ENCODE data around the gene SHMT2. TPM values are rescaled to one million over a fixed set of nuclear protein-coding genes. Genes with fewer than 3 reads are reported as not detected.

The SHMT2 gene
- polyA plus RNA-seq, 2 donors: 19.8 to 69.5 TPM

- Histone ChIP-seq H3K36me3 (ENCODE audit: control insufficient read depth in 2 of 2, insufficient read depth in 2 of 2, low read length in 1 of 2) (peaks cover 4 to 87% of the 10 kb centered on the region in 2 donors), H3K27me3 (ENCODE audit: control insufficient read depth in 1 of 2, insufficient read depth in 2 of 2, low read length in 2 of 2) (no peaks in the 10 kb centered on the region), H3K4me1 (ENCODE audit: control insufficient read depth in 2 of 2, insufficient read depth in 2 of 2, low read length in 1 of 2) (no peaks in the 10 kb centered on the region), H3K27ac (ENCODE audit: low read depth in 2 of 2, low read length in 1 of 2) (no peak overlapping the region), H3K9me3 (ENCODE audit: control insufficient read depth in 2 of 2, insufficient read depth in 1 of 2, low read depth in 1 of 2, low read length in 1 of 2) (peaks cover 0 to 2% of the 10 kb centered on the region in 2 donors), H3K4me3 (ENCODE audit: low read depth in 1 of 2, low read length in 2 of 2) (no peak overlapping the region)
- WGBS, 2 donors: 83% methylated on average over 11 of the region's 11 CpGs
Observed at GRCh38 chr12:57203791-57204190, 25.7 kb upstream of the SHMT2 start.

DNA sequence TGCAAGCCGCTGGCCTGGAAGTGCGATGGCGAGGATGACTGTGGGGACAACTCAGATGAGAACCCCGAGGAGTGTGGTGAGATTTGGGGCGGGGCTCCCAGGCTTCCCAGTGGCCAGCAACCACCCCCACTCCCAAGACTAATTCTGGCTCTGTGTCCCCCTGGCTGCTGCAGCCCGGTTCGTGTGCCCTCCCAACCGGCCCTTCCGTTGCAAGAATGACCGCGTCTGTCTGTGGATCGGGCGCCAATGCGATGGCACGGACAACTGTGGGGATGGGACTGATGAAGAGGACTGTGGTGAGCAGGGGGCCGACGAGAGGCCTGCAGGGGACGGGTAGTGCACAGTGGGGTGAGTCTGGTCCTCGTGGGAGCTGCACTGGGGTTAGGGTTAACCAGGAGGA is 25.1 kb upstream of the SHMT2 start:
- Histone ChIP-seq H3K4me1 (ENCODE audit: control insufficient read depth in 2 of 2, insufficient read depth in 2 of 2, low read length in 1 of 2) (no peaks in the 10 kb centered on the region), H3K27ac (ENCODE audit: low read depth in 2 of 2, low read length in 1 of 2) (no peak overlapping the region), H3K27me3 (ENCODE audit: control insufficient read depth in 1 of 2, insufficient read depth in 2 of 2, low read length in 2 of 2) (no peaks in the 10 kb centered on the region), H3K36me3 (ENCODE audit: control insufficient read depth in 2 of 2, insufficient read depth in 2 of 2, low read length in 1 of 2) (peaks cover 4 to 86% of the 10 kb centered on the region in 2 donors), H3K4me3 (ENCODE audit: low read depth in 1 of 2, low read length in 2 of 2) (no peak overlapping the region), H3K9me3 (ENCODE audit: control insufficient read depth in 2 of 2, insufficient read depth in 1 of 2, low read depth in 1 of 2, low read length in 1 of 2) (peaks cover 0 to 2% of the 10 kb centered on the region in 2 donors)
- 86 to 89% methylated on average over 19 of the region's 19 CpGs for WGBS, 2 donors

- peaks cover 4 to 87% of the 10 kb centered on the region in 2 donors for H3K36me3 ChIP-seq (ENCODE audit: control insufficient read depth in 2 of 2, insufficient read depth in 2 of 2, low read length in 1 of 2)
- no peak overlapping the region for H3K4me3 ChIP-seq (ENCODE audit: low read depth in 1 of 2, low read length in 2 of 2)
- H3K27me3 ChIP-seq (ENCODE audit: control insufficient read depth in 1 of 2, insufficient read depth in 2 of 2, low read length in 2 of 2): no peaks in the 10 kb centered on the region
- no peak overlapping the region for H3K27ac ChIP-seq (ENCODE audit: low read depth in 2 of 2, low read length in 1 of 2)
- WGBS, 2 donors: 93 to 95% methylated on average over 26 of the region's 26 CpGs
- H3K9me3 ChIP-seq (ENCODE audit: control insufficient read depth in 2 of 2, insufficient read depth in 1 of 2, low read depth in 1 of 2, low read length in 1 of 2): peaks cover 0 to 2% of the 10 kb centered on the region in 2 donors
- no peaks in the 10 kb centered on the region for H3K4me1 ChIP-seq (ENCODE audit: control insufficient read depth in 2 of 2, insufficient read depth in 2 of 2, low read length in 1 of 2)
Observed at GRCh38 chr12:57205186-57205585, 24.3 kb upstream of the SHMT2 start.

DNA sequence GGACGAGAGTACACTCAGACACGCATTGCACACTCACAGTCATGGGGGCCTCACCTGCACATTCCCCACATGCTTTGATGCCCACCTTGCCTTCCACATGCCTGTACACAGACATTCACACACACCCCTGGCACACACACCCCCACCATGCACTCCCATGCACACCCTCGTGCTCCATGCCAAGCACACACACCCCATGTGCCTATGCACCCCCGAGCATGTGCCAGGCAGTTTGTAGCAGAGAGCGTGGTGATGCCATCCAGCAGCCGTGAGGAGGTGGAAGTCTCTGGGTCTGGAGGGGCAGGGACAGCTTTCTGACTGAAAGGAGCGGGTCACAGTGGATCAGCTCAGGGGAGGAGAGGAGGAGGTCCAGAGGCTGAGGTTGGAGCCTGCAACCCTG is 23.6 kb upstream of the SHMT2 start:
- H3K4me1 ChIP-seq (ENCODE audit: control insufficient read depth in 2 of 2, insufficient read depth in 2 of 2, low read length in 1 of 2): no peaks in the 10 kb centered on the region
- no peak overlapping the region for H3K27ac ChIP-seq (ENCODE audit: low read depth in 2 of 2, low read length in 1 of 2)
- peaks cover 0 to 2% of the 10 kb centered on the region in 2 donors for H3K9me3 ChIP-seq (ENCODE audit: control insufficient read depth in 2 of 2, insufficient read depth in 1 of 2, low read depth in 1 of 2, low read length in 1 of 2)
- H3K4me3 ChIP-seq (ENCODE audit: low read depth in 1 of 2, low read length in 2 of 2): no peak overlapping the region
- 78 to 82% methylated on average over 6 to 7 of the region's 7 CpGs for WGBS, 2 donors
- H3K36me3 ChIP-seq (ENCODE audit: control insufficient read depth in 2 of 2, insufficient read depth in 2 of 2, low read length in 1 of 2): peaks cover 4 to 86% of the 10 kb centered on the region in 2 donors
- H3K27me3 ChIP-seq (ENCODE audit: control insufficient read depth in 1 of 2, insufficient read depth in 2 of 2, low read length in 2 of 2): no peaks in the 10 kb centered on the region

DNA sequence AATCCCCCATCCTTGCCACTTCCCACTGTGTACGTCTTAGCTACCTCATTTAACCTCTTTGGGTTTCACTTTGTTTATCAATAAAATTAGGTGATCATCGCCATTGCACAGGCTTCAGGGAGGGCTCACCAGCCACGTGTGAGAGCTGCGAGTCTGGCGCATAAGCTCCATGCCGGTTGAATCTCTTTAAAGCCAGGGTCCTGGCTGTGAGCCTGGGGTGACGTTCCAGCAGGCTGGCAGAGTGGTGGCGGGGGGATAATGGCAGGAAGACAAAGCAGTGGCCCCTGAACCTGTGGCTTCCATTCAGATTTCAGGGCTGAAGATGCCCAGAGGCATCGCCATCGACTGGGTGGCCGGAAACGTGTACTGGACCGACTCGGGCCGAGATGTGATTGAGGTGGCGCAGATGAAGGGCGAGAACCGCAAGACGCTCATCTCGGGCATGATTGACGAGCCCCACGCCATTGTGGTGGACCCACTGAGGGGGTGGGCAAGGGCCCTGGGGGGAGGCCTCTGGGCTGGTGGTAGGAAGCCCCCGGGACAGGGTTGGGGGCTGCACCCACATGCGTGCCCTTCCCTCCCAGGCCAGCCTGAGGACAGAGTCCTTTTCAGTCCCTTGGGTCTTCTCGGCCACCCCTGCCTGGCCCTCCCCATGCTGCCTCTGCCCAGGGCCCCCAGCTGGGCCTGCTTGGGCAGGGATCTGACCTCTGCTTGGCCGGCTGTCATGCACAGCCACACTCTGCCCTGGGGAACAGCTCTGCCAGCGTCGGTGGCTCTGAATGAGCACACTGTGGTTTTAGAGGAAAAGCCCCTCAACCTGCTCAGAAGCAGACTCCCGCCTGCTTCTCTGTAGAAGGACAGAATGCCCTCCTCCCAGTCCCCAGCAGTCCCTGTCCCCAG is 21.5 kb upstream of the SHMT2 start:
- no peaks in the 10 kb centered on the region for H3K27me3 ChIP-seq (ENCODE audit: control insufficient read depth in 1 of 2, insufficient read depth in 2 of 2, low read length in 2 of 2)
- peaks cover 0 to 2% of the 10 kb centered on the region in 2 donors for H3K9me3 ChIP-seq (ENCODE audit: control insufficient read depth in 2 of 2, insufficient read depth in 1 of 2, low read depth in 1 of 2, low read length in 1 of 2)
- no peaks in the 10 kb centered on the region for H3K4me1 ChIP-seq (ENCODE audit: control insufficient read depth in 2 of 2, insufficient read depth in 2 of 2, low read length in 1 of 2)
- H3K36me3 ChIP-seq (ENCODE audit: control insufficient read depth in 2 of 2, insufficient read depth in 2 of 2, low read length in 1 of 2): peaks cover 3 to 82% of the 10 kb centered on the region in 2 donors
- 84 to 87% methylated on average over 28 to 29 of the region's 29 CpGs for WGBS, 2 donors
- no peak overlapping the region for H3K27ac ChIP-seq (ENCODE audit: low read depth in 2 of 2, low read length in 1 of 2)
- H3K4me3 ChIP-seq (ENCODE audit: low read depth in 1 of 2, low read length in 2 of 2): no peak overlapping the region

GRCh38 chr12:57208631-57209282 is 20.8 kb upstream of the SHMT2 start:
- no peaks in the 10 kb centered on the region for H3K9me3 ChIP-seq (ENCODE audit: control insufficient read depth in 2 of 2, insufficient read depth in 1 of 2, low read depth in 1 of 2, low read length in 1 of 2)
- H3K4me1 ChIP-seq (ENCODE audit: control insufficient read depth in 2 of 2, insufficient read depth in 2 of 2, low read length in 1 of 2): no peaks in the 10 kb centered on the region
- H3K27me3 ChIP-seq (ENCODE audit: control insufficient read depth in 1 of 2, insufficient read depth in 2 of 2, low read length in 2 of 2): no peaks in the 10 kb centered on the region
- H3K4me3 ChIP-seq (ENCODE audit: low read depth in 1 of 2, low read length in 2 of 2): no peak overlapping the region
- peaks cover 0 to 75% of the 10 kb centered on the region in 2 donors for H3K36me3 ChIP-seq (ENCODE audit: control insufficient read depth in 2 of 2, insufficient read depth in 2 of 2, low read length in 1 of 2)
- H3K27ac ChIP-seq (ENCODE audit: low read depth in 2 of 2, low read length in 1 of 2): no peak overlapping the region
- 77 to 80% methylated on average over 22 of the region's 22 CpGs for WGBS, 2 donors

- 72 to 78% methylated on average over 8 of the region's 8 CpGs for WGBS, 2 donors
- Histone ChIP-seq H3K4me3 (ENCODE audit: low read depth in 1 of 2, low read length in 2 of 2) (no peak overlapping the region), H3K36me3 (ENCODE audit: control insufficient read depth in 2 of 2, insufficient read depth in 2 of 2, low read length in 1 of 2) (peaks cover 0 to 63% of the 10 kb centered on the region in 2 donors), H3K9me3 (ENCODE audit: control insufficient read depth in 2 of 2, insufficient read depth in 1 of 2, low read depth in 1 of 2, low read length in 1 of 2) (no peaks in the 10 kb centered on the region), H3K4me1 (ENCODE audit: control insufficient read depth in 2 of 2, insufficient read depth in 2 of 2, low read length in 1 of 2) (peaks cover 0 to under 1% of the 10 kb centered on the region in 2 donors), H3K27ac (ENCODE audit: low read depth in 2 of 2, low read length in 1 of 2) (no peak overlapping the region), H3K27me3 (ENCODE audit: control insufficient read depth in 1 of 2, insufficient read depth in 2 of 2, low read length in 2 of 2) (no peaks in the 10 kb centered on the region)
Observed at GRCh38 chr12:57209916-57210315, 19.6 kb upstream of the SHMT2 start.

DNA sequence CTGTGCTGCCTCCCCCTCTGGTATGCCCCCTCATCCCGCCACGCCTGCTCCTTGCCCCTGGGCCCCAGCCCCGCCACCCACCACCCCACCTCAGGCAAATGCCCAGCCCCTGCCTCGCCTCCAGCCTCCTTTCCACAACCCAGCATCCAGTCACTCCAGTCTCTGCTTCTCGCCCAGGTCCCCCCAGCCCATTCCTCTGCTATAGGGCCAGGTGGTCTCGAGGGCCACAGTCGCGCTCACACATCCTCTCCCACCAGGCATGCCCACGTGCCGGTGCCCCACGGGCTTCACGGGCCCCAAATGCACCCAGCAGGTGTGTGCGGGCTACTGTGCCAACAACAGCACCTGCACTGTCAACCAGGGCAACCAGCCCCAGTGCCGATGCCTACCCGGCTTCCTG is 19.1 kb upstream of the SHMT2 start:
- no peak overlapping the region for H3K27ac ChIP-seq (ENCODE audit: low read depth in 2 of 2, low read length in 1 of 2)
- no peaks in the 10 kb centered on the region for H3K27me3 ChIP-seq (ENCODE audit: control insufficient read depth in 1 of 2, insufficient read depth in 2 of 2, low read length in 2 of 2)
- no peaks in the 10 kb centered on the region for H3K9me3 ChIP-seq (ENCODE audit: control insufficient read depth in 2 of 2, insufficient read depth in 1 of 2, low read depth in 1 of 2, low read length in 1 of 2)
- peaks cover 0 to 58% of the 10 kb centered on the region in 2 donors for H3K36me3 ChIP-seq (ENCODE audit: control insufficient read depth in 2 of 2, insufficient read depth in 2 of 2, low read length in 1 of 2)
- WGBS, 2 donors: 76 to 84% methylated on average over 15 of the region's 15 CpGs
- H3K4me3 ChIP-seq (ENCODE audit: low read depth in 1 of 2, low read length in 2 of 2): no peak overlapping the region
- H3K4me1 ChIP-seq (ENCODE audit: control insufficient read depth in 2 of 2, insufficient read depth in 2 of 2, low read length in 1 of 2): peaks cover 0 to 4% of the 10 kb centered on the region in 2 donors

DNA sequence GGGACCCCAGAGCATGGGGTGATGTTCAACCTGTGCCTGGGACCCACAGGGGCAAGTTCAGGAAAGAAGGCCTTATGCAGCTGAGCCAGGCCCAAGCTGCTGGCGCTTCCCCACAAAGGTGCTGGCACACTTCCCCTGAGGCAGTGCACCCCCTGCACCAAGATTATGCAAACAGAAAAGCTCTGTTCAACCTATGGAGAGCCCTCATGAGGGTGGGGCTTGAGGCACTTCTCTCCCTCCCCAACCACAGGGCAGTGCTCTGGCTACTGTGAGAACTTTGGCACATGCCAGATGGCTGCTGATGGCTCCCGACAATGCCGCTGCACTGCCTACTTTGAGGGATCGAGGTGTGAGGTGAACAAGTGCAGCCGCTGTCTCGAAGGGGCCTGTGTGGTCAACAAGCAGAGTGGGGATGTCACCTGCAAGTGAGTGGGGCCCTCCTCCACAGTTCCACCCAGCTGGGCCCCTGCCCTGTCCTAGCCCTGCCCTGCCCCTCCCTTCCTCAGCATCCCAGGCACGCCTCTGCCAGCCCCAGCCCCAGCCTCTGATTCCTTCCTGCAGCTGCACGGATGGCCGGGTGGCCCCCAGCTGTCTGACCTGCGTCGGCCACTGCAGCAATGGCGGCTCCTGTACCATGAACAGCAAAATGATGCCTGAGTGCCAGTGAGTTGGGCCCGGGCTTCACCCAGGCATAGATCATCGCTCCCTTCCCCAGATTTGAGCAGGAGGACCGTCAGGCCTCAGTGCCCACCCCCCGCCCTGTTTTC is 18.4 kb upstream of the SHMT2 start:
- Histone ChIP-seq H3K4me3 (ENCODE audit: low read depth in 1 of 2, low read length in 2 of 2) (no peak overlapping the region), H3K27ac (ENCODE audit: low read depth in 2 of 2, low read length in 1 of 2) (no peak overlapping the region), H3K9me3 (ENCODE audit: control insufficient read depth in 2 of 2, insufficient read depth in 1 of 2, low read depth in 1 of 2, low read length in 1 of 2) (no peaks in the 10 kb centered on the region), H3K36me3 (ENCODE audit: control insufficient read depth in 2 of 2, insufficient read depth in 2 of 2, low read length in 1 of 2) (peaks cover 0 to 51% of the 10 kb centered on the region in 2 donors), H3K27me3 (ENCODE audit: control insufficient read depth in 1 of 2, insufficient read depth in 2 of 2, low read length in 2 of 2) (no peaks in the 10 kb centered on the region), H3K4me1 (ENCODE audit: control insufficient read depth in 2 of 2, insufficient read depth in 2 of 2, low read length in 1 of 2) (peaks cover 0 to 9% of the 10 kb centered on the region in 2 donors)
- 73 to 74% methylated on average over 16 of the region's 16 CpGs for WGBS, 2 donors
